Prostate gland (tissue), 2 donors: ENCODE results near the gene DDX39B. TPM values are rescaled to one million over a fixed set of nuclear protein-coding genes. Genes with fewer than 3 reads are reported as not detected.
"Not testable (repeated sequence)": the region's sequence is repeated elsewhere in the genome, so short reads cannot be mapped to it uniquely, and the experiment has no call there.

Source experiments
- DNase-seq: peaks from one replicate; pipeline ENCODE4 v3.0.0-alpha.2; 2019; ENCODE audit warnings: low spot score
- H3K27ac ChIP-seq, 2 donors: fragments of 200-600 bp; sonication (generic); 2 replicates each; pipeline ENCODE4 v1.5.1; 2017 to 2019
- H3K27me3 ChIP-seq: fragments of 200-600 bp; sonication (generic); replicated peaks from 2 replicates; pipeline ENCODE4 v1.5.1; 2019; ENCODE audit not compliant: insufficient read depth
- H3K36me3 ChIP-seq, 2 donors: fragments of 200-600 bp; sonication (generic); 1 replicate in 1 of 2; 2 replicates in 1 of 2; pipeline versions ENCODE4 v1.5.1 to v1.8.1; 2017 to 2019
- H3K4me1 ChIP-seq: fragments of 200-600 bp; sonication (generic); replicated peaks from 2 replicates; pipeline ENCODE4 v1.5.1; 2019
- H3K4me3 ChIP-seq, 2 donors: fragments of 200-600 bp; sonication (generic); 2 replicates each; pipeline ENCODE4 v1.5.1; 2017 to 2019
- H3K9me3 ChIP-seq: fragments of 200-600 bp; sonication (generic); 2 replicates; pipeline ENCODE4 v1.5.1; 2017
- CTCF ChIP-seq, 4 experiments: fragments of 200-600 bp in 2 of 4; fragments of 450-650 bp in 2 of 4; sonication (generic) in 2 of 4; IDR thresholded peaks; 1 replicate in 3 of 4; 2 replicates in 1 of 4; pipeline ENCODE4 v1.5.1; 2016 to 2019; ENCODE audit warnings: antibody characterized with exemption in 4 of 4, mild to moderate bottlenecking in 2 of 4, moderate library complexity in 2 of 4
- POLR2A ChIP-seq: fragments of 450-650 bp; IDR thresholded peaks from one replicate; pipeline ENCODE4 v1.6.1; 2016; ENCODE audit warnings: antibody characterized with exemption, mild to moderate bottlenecking
- POLR2AphosphoS5 ChIP-seq: sonication (generic); formaldehyde crosslinking; IDR thresholded peaks from one replicate; pipeline ENCODE4 v1.6.1; 2017; ENCODE audit warnings: antibody characterized with exemption
- WGBS: methylation state at CpG from one replicate; pipeline ENCODE4 v1.1.5; 2018; 5-methylcytosine and 5-hydroxymethylcytosine counted together
- intact Hi-C: fragments of 100-400 bp; cut with DNase I; formaldehyde crosslinking; loops from one replicate; pipeline ENCODE4 v1.14.2; 2022
- total RNA-seq, 2 donors: library from RNA; depleted of rRNA; stranded (reverse); fragments of >200 nt; gene quantifications; one replicate each; pipeline ENCODE4 v1.1.0, GENCODE V29; 2016

Gene DDX39B
- total RNA-seq, 2 donors from 2014 or later: 227 to 390 TPM

DNA sequence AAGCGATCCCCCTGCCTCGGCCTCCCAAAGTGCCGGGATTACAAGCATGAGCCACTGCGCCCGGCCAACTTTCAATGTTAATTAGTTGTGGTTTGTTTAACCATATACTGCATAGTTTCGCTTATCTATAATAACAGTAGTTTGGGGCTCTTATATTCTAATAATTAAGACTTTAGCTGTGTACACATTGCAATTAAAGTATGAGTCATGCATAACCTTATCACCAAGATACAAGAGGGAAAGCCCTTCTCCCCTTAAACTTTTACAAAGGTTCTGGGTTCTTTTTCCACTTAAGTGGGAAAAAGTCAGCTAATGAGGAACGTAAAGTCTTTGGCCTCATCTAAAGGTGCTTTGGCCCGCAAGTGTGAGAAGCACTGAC lies 16.3 kb downstream of the DDX39B start:
- peaks cover 0 to under 1% of the 10 kb centered on the region in 2 donors for H3K36me3 ChIP-seq
- no peak overlapping the region for H3K4me3 ChIP-seq
- TF ChIP-seq CTCF (IDR thresholded peaks at IDR 0.05): no peak
- no peak for TF ChIP-seq POLR2A
- TF ChIP-seq POLR2AphosphoS5: no peak
- H3K4me1 ChIP-seq: no peaks in the 10 kb centered on the region
- no peak for DNase-seq
- no peak overlapping the region for H3K27ac ChIP-seq
- 69% methylated on average over 8 of the region's 8 CpGs for WGBS
- H3K27me3 ChIP-seq: no peaks in the 10 kb centered on the region
- intact Hi-C loops: no loop called here
- no peaks in the 10 kb centered on the region for H3K9me3 ChIP-seq

- intact Hi-C loops: no loop called here
- Histone ChIP-seq H3K36me3 (no peaks in the 10 kb centered on the region), H3K9me3 (no peaks in the 10 kb centered on the region), H3K4me1 (no peaks in the 10 kb centered on the region), H3K4me3 (no peak overlapping the region), H3K27ac (no peak overlapping the region), H3K27me3 (no peaks in the 10 kb centered on the region)
- TF ChIP-seq POLR2AphosphoS5 (no peak), POLR2A (no peak), CTCF (IDR thresholded peaks at IDR 0.05) (no peak)
- DNase-seq: no peak
- 82% methylated on average over 3 of the region's 3 CpGs for WGBS
Measured at GRCh38 chr6:31521835-31522234, 20.0 kb downstream of the DDX39B start.

GRCh38 chr6:31513456-31514165 lies 28.2 kb downstream of the DDX39B start:
- 82% methylated on average over 4 of the region's 5 CpGs for WGBS
- no peaks in the 10 kb centered on the region for H3K27me3 ChIP-seq
- no peaks in the 10 kb centered on the region for H3K9me3 ChIP-seq
- intact Hi-C loops: no loop called here
- H3K4me1 ChIP-seq: no peaks in the 10 kb centered on the region
- TF ChIP-seq POLR2AphosphoS5: no peak
- TF ChIP-seq POLR2A: no peak
- no peak for TF ChIP-seq CTCF (IDR thresholded peaks at IDR 0.05)
- DNase-seq: no peak
- H3K27ac ChIP-seq: no peak overlapping the region
- no peaks in the 10 kb centered on the region for H3K36me3 ChIP-seq
- H3K4me3 ChIP-seq: no peak overlapping the region

DNA sequence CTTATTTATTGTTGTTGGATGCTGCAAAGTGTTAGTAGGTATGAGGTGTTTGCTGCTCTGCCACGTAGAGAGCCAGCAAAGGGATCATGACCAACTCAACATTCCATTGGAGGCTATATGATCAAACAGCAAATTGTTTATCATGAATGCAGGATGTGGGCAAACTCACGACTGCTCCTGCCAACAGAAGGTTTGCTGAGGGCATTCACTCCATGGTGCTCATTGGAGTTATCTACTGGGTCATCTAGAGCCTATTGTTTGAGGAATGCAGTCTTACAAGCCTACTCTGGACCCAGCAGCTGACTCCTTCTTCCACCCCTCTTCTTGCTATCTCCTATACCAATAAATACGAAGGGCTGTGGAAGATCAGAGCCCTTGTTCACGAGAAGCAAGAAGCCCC lies 31.8 kb downstream of the DDX39B start:
- H3K27ac ChIP-seq: no peak overlapping the region
- H3K36me3 ChIP-seq: no peaks in the 10 kb centered on the region
- intact Hi-C loops: no loop called here
- TF ChIP-seq CTCF (IDR thresholded peaks at IDR 0.05) (no peak), POLR2A (no peak), POLR2AphosphoS5 (no peak)
- H3K4me3 ChIP-seq: no peak overlapping the region
- WGBS: 48% methylated on average over 4 of the region's 4 CpGs
- no peak for DNase-seq
- H3K4me1 ChIP-seq: no peaks in the 10 kb centered on the region
- H3K27me3 ChIP-seq: no peaks in the 10 kb centered on the region
- no peaks in the 10 kb centered on the region for H3K9me3 ChIP-seq

DNA sequence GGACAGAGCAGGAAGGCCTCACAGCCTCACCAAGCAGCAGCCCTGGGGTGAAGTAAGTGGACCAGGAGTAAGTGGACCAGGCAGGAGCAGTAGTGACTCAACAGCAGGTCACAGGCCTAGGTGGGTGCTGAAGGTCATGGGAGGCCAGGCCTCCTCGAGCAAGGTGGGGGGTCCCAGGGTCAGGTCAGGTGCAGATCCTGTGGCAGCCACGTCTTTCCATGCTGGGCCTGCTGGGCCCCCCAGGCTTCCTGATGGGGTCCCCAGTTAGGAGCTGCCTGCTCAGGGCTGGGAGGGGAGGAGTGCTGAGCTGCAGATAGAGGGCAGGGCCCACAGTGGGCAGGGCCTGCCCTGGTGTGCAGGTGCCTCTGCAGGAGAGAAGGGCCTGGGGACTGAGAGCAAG lies 32.8 kb downstream of the DDX39B start:
- intact Hi-C loops, H3K36me3 ChIP-seq, H3K27ac ChIP-seq, H3K9me3 ChIP-seq, H3K27me3 ChIP-seq, DNase-seq, H3K4me1 ChIP-seq, H3K4me3 ChIP-seq: not testable (repeated sequence)
- WGBS: 45% methylated on average over 2 of the region's 2 CpGs
